GM21717 (cell line): ENCODE data around the gene CRAMP1.
"Not testable (repeated sequence)": the region's sequence is repeated elsewhere in the genome, so short reads cannot be mapped to it uniquely, and the experiment has no call there.

Source experiments
- ATAC-seq: cut with Tn5 transposase; IDR thresholded peaks from one replicate; pipeline ENCODE4 v1.9.1; 2021; ENCODE audit warnings: mild to moderate bottlenecking, moderate library complexity; ENCODE audit not compliant: unreplicated experiment

Gene CRAMP1

DNA sequence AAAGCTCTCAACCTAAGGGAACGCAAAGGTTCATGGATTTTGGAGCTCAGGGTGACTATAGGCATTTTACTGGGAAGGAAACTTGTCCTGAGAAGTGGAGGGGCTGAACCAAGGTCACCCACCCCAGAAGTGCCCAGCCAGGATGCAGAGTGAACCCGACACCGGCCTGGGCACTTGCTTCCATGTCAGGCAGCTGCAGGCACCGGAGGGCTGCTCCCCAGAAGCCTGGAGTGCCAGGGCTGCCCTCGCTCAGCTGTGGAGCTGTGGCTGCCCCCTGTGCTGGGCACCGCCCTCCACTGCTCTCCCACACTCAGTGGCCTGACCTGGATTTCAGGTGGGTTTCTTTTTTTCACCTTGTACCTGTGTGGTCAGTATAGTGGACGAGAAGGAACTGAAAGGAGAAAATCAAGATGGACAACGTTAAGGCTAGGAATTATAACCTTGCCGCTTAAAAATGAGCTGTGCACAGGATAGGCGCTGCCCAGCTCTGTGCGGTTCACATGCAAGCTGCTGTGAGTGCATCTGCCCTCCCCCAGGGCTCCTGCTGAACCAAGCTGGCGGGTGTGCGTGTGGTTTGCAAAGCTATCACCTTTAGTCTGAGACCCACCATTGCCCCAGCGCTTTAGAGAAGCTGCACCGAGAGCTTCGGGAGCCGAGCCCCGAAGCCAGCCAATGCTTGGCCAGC, 96.1 kb downstream of the CRAMP1 start:
- ATAC-seq = no peak

DNA sequence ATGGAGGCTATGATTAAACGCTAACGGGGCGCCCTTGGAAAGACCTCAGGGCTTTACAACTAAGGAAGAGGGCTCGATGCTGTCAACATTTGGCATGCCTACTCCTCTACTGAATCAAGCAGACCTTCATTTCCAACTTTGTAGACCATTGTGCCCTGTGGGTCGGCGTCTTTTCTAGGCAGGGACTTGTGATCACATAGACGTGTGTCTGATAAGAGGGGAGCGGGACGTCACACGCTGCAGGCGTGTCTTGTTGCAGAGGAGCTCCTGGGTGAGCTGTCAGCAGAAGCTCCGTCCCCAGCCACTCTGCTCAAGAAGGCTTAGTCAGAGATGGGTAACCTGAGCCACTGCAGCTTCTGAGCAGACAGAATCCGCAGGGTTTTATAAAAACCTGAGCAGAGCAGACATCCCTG, 96.6 kb downstream of the CRAMP1 start:
- no peak for ATAC-seq

DNA sequence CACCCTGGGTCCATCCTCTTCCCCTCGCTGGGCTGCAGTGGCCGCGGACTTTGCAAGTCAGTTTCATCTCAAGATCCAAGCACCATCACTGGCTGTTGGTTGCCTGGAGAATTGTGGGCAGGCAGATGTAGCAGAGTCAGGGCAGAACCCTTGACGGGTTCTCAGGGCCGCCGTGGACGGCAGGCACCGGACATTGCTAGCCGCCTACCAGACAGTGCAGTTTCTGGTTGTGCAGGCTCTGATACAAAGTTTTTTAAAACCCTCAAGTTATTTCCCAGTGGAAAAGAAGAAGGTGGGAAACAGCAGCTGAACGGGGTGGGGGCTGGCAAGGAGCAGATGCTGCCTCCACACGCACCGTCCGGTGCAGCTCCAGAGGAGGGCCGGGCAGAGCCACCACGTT, 97.2 kb downstream of the CRAMP1 start:
- no peak for ATAC-seq

DNA sequence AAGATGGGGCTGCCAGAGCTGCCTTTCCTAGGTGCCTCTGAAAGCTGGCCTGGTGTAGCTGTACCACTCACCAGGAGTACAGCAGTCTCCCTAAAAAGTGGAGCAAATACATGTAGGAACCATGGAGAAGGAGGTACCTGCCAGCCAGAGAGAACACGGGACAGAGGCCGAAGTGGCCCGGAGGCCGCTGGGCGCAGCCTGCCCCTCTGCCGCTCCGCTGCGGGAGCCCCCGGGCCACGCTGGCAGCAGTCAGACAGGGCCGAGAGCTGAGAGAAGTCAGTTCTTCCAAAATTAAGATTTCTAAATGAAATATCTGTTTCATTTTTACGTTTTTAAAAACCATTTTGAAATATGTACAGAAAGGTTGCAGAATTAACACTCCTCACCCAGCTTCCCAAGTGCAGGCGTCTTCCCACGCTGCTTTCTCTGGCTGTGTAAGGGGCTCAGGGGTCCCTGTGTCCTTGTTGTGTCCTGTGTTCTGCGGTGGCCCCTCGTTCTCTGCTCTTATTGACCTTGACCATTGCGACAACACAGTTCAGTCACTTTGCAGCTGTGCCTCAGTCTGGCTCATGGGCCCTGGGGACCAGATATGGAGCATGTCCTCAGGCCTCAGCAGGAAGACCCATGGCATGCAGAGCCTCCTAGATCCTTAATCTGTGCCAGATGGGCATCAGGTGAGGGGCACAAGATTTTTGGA, 98.8 kb downstream of the CRAMP1 start:
- no peak for ATAC-seq

GRCh38 chr16:1712791-1713261, 100.7 kb downstream of the CRAMP1 start:
- no peak for ATAC-seq

- ATAC-seq = no peak
Measured at GRCh38 chr16:1713331-1713730, 101.2 kb downstream of the CRAMP1 start.

- no peak for ATAC-seq
Measured at GRCh38 chr16:1713933-1714332, 101.8 kb downstream of the CRAMP1 start.

- ATAC-seq = no peak
Measured at GRCh38 chr16:1715220-1715619, 103.1 kb downstream of the CRAMP1 start.

GRCh38 chr16:1718236-1718635, 106.1 kb downstream of the CRAMP1 start:
- ATAC-seq = not testable (repeated sequence)

DNA sequence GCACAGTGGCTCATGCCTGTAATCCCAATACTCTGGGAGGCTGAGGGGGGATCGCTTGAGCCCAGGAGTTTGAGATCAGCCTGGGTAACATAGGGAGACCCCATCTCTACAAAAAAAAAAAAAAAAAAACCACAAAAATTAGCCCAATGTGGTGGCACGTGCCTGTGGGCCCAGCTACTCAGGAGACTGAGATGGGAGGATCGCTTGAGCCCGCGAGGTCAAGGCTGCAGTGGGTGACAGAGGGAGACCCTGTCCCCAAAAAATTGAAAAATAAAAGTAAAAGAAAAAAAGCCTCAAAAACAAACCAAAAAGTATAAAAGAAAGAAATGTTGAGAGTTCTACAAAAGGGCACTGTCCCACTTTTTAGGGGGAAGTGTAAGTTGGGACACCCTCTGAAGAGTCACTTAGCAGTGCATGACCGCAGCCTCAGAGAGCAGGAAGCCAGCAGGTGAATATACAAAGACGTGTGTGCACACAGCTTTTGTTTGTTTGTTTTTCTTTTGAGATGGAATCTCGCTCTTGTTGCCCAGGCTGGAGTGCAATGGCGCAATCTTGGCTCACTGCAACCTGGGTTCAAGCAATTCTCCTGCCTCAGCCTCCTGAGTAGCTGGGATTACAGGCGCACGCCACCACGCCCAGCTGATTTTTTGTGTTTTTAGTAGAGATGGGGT, 107.5 kb downstream of the CRAMP1 start:
- ATAC-seq = not testable (repeated sequence)

GRCh38 chr16:1721372-1721771, 109.2 kb downstream of the CRAMP1 start:
- ATAC-seq = no peak

DNA sequence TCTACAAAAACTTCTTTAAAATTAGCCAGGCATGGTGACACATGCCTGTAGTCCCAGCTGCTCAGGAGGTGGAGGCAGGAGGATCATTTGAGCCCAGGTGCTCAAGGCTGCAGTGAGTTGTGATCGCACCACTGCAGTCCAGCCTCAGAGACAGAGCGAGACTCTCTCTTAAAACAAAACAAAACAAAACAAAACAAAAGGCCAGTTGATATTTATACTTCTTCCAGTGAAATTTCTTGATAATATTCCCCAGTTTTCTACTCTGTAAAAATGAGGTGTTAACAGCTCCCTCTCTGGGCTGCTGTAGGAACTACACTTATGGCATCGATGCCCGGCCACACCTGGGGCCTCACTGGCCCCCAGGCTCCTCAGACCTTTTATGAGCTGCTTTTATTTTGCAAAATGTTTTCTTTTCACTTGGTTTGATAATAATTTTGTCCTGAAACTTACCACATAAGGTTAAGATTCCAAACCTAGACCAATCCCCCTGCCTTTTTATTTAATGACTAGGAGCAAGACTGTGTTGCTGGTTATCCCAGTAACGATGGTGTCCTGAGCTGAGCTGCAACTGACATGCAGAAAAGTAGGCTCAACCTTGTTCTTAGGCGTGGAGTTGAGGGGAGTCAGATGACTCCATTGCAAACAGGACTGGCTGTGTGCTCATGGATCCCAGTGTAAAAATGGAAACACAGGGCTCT, 111.4 kb downstream of the CRAMP1 start:
- no peak for ATAC-seq

DNA sequence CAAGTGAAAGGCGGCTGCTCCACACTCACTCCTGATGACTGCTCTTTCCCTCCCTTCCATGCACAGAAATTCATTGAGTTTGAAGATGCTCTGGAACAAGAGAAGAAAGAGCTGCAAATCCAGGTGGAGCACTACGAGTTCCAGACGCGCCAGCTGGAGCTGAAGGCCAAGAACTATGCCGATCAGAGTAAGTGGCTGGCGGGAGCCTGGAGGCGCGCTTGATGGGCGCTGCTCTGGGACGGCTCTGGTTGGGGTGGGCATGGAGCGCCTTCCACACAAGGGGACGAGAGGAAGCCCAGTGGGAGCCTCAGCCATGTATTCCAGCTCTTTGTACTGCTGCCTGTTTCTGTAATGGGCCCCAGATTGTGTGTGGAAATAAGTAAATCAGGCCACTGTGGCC, 112.3 kb downstream of the CRAMP1 start:
- ATAC-seq = no peak

- ATAC-seq = no peak
Measured at GRCh38 chr16:1726661-1727502, 114.7 kb downstream of the CRAMP1 start.
